K562 (cell line): Measurements from ENCODE around the gene RNU6-9. TPM values are rescaled to one million over a fixed set of nuclear protein-coding genes. Genes with fewer than 3 reads are reported as not detected.

Experiments
- CTBP1 ChIP-seq: fragments of 450-650 bp; IDR thresholded peaks from 2 replicates; pipeline ENCODE4 v1.6.1; 2016; ENCODE audit warnings: borderline replicate concordance
- EZH2 ChIP-seq: IDR thresholded peaks from 2 replicates; pipeline ENCODE4 v1.6.1; 2012; ENCODE audit warnings: low read depth, mild to moderate bottlenecking, inconsistent platforms, low read length, borderline replicate concordance
- HSF4 ChIP-seq: fragments of 250-450 bp; sonication (Bioruptor Pico); IDR thresholded peaks from 2 replicates; pipeline ENCODE4 v2.1.2; 2022; ENCODE audit warnings: mild to moderate bottlenecking, moderate library complexity, borderline replicate concordance
- MTA1 ChIP-seq: fragments of 450-650 bp; IDR thresholded peaks from 2 replicates; pipeline ENCODE4 v1.6.1; 2017; ENCODE audit warnings: borderline replicate concordance
- NRF1 ChIP-seq, 2 experiments: fragments of 450-650 bp; IDR thresholded peaks in 1 of 2; conservative IDR thresholded peaks in 1 of 2; 2 replicates each; pipeline ENCODE4 v1.6.1; 2014; ENCODE audit warnings: mild to moderate bottlenecking in 2 of 2
- RBM25 ChIP-seq: fragments of 200-400 bp; formaldehyde crosslinking; IDR thresholded peaks from 2 replicates; pipeline ENCODE4 v1.6.1; 2018; ENCODE audit warnings: low read length, low read depth, moderate library complexity; ENCODE audit not compliant: severe bottlenecking
- STAT5A ChIP-seq: IDR thresholded peaks from 2 replicates; pipeline ENCODE4 v1.6.1; 2012; ENCODE audit warnings: low read length, inconsistent platforms, borderline replicate concordance
- SUPT5H ChIP-seq: fragments of 450-650 bp; IDR thresholded peaks from 2 replicates; pipeline ENCODE4 v1.6.1; 2016
- TBL1XR1 ChIP-seq, 2 experiments: IDR thresholded peaks; 2 replicates each; pipeline ENCODE4 v1.6.1; 2012; ENCODE audit warnings: improper control_type of control experiment in 2 of 2, low read length in 2 of 2, mild to moderate bottlenecking in 1 of 2
- ZFX ChIP-seq: sonication (generic); formaldehyde crosslinking; IDR thresholded peaks from 2 replicates; pipeline ENCODE4 v1.8.0; 2022; ENCODE audit warnings: mild to moderate bottlenecking, missing genetic modification reagents, moderate library complexity
- ZNF316 ChIP-seq: fragments of 450-650 bp; IDR thresholded peaks from 2 replicates; pipeline ENCODE4 v1.6.1; 2016
- ZNF696 ChIP-seq: fragments of 250-450 bp; sonication (Bioruptor Pico); conservative IDR thresholded peaks from 2 replicates; pipeline ENCODE4 v1.4.0; 2020; ENCODE audit warnings: mild to moderate bottlenecking, moderate library complexity
- ZNF717 ChIP-seq: fragments of 250-450 bp; sonication (Bioruptor Pico); IDR thresholded peaks from 2 replicates; pipeline ENCODE4 v1.5.0; 2021
- ZNF766 ChIP-seq: fragments of 200-800 bp; sonication (Bioruptor generic); conservative IDR thresholded peaks from 2 replicates; pipeline ENCODE4 v1.6.1; 2016; ENCODE audit warnings: missing genetic modification characterization, missing compliant biosample characterization
- polyA plus RNA-seq, 8 experiments: library from polyadenylated mRNA; depleted of rRNA in 4 of 8; stranded (reverse) in 5 of 8; unstranded in 3 of 8; fragments of >200 nt; fragmentation: Nextera tagmentation in 2 of 8; fragmentation: Illumina TruSeq in 1 of 8; extraction: Ambion mirVana in 2 of 8; extraction: Trizol in 1 of 8; gene quantifications; 2 replicates each; pipeline versions ENCODE4 v1.2.1 to v1.2.3, GENCODE V29; 2011 to 2014; ENCODE audit warnings: inconsistent platforms in 1 of 8, missing spikeins in 1 of 8
- total RNA-seq, 7 experiments: library from RNA; depleted of rRNA in 6 of 7; stranded (reverse); fragments of >200 nt in 6 of 7; fragmentation: Illumina TruSeq in 2 of 7; extraction: Trizol in 2 of 7; gene quantifications; 2 replicates each; pipeline versions ENCODE4 v1.2.1 to v1.2.3, GENCODE V29; 2011 to 2021; ENCODE audit warnings: low replicate concordance in 1 of 7
- TF ChIP-seq, protein P1 (sequence below): fragments of 250-450 bp; sonication (Bioruptor Pico); IDR thresholded peaks from 2 replicates; pipeline ENCODE4 v1.4.0; 2020; ENCODE audit warnings: mild to moderate bottlenecking, moderate library complexity
- TF ChIP-seq, protein P2 (sequence below), 2 experiments: fragments of 450-650 bp; IDR thresholded peaks; 2 replicates each; pipeline ENCODE4 v1.6.1; 2016; ENCODE audit warnings: mild to moderate bottlenecking in 2 of 2, borderline replicate concordance in 1 of 2, low read depth in 1 of 2, moderate library complexity in 1 of 2
- TF ChIP-seq, protein P3 (sequence below): sonication (generic); formaldehyde crosslinking; IDR thresholded peaks from 2 replicates; pipeline ENCODE4 v1.8.1; 2023; ENCODE audit warnings: mild to moderate bottlenecking, missing genetic modification reagents

RNU6-9 gene
- total and polyA plus RNA-seq, 9 of the 15 experiments (the other 6 are each of a cell fraction or from before 2014, with no cell fraction given), result not detected

DNA sequence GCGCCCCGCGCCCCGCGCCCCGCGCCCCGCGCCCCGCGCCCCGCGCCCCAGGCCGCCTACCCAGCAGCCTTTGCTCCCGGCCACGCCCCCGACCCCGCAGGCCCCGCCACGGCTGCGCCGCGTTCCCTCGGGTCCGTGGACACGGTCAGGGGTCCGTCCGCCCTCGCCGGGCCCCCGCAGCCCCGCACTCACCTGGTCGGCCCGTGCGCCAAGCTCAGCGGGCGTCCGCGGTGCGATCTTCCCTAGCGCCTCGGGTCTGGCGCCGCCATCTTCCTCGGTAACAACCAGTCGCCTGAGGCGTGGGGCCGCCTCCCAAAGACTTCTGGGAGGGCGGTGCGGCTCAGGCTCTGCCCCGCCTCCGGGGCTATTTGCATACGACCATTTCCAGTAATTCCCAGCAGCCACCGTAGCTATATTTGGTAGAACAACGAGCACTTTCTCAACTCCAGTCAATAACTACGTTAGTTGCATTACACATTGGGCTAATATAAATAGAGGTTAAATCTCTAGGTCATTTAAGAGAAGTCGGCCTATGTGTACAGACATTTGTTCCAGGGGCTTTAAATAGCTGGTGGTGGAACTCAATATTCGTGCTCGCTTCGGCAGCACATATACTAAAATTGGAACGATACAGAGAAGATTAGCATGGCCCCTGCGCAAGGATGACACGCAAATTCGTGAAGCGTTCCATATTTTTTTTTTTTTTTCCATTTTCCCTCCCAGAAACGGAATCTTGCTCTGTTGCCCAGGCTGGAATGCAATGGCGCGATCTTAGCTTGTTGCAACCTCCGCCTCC is at the start of gene RNU6-9, which contains the start of gene MED16 (continued):
- TF ChIP-seq NRF1 (conservative IDR thresholded peaks at IDR 0.05 in 1 of 2, IDR thresholded peaks at IDR 0.05 in 1 of 2) (peak; percentile 88 to 90), EZH2 (no peak), HSF4 (no peak), MTA1 (peak; percentile 29; the same call in 1 of the 2 replicates), SUPT5H (peak; percentile 73), ZFX (peak; percentile 78), STAT5A (no peak), TBL1XR1 (IDR thresholded peaks at IDR 0.05; ENCODE audit: low read length in 2 of 2) (peak; percentile 36 to 38; a peak in 2 of 4 replicates), ZNF766 (peak; percentile 63), ZNF316 (peak; percentile 51; the same call in 1 of the 2 replicates), RBM25 (no peak), ZNF696 (CRISPR knock-in tag) (no peak), CTBP1 (peak; percentile 66), ZNF717 (CRISPR knock-in tag) (no peak)
- TF ChIP-seq, protein P1, sequence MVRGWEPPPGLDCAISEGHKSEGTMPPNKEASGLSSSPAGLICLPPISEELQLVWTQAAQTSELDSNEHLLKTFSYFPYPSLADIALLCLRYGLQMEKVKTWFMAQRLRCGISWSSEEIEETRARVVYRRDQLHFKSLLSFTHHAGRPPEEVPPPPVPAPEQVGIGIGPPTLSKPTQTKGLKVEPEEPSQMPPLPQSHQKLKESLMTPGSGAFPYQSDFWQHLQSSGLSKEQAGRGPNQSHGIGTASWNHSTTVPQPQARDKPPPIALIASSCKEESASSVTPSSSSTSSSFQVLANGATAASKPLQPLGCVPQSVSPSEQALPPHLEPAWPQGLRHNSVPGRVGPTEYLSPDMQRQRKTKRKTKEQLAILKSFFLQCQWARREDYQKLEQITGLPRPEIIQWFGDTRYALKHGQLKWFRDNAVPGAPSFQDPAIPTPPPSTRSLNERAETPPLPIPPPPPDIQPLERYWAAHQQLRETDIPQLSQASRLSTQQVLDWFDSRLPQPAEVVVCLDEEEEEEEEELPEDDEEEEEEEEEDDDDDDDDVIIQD (CRISPR knock-in tag), result no peak
- TF ChIP-seq, protein P2, sequence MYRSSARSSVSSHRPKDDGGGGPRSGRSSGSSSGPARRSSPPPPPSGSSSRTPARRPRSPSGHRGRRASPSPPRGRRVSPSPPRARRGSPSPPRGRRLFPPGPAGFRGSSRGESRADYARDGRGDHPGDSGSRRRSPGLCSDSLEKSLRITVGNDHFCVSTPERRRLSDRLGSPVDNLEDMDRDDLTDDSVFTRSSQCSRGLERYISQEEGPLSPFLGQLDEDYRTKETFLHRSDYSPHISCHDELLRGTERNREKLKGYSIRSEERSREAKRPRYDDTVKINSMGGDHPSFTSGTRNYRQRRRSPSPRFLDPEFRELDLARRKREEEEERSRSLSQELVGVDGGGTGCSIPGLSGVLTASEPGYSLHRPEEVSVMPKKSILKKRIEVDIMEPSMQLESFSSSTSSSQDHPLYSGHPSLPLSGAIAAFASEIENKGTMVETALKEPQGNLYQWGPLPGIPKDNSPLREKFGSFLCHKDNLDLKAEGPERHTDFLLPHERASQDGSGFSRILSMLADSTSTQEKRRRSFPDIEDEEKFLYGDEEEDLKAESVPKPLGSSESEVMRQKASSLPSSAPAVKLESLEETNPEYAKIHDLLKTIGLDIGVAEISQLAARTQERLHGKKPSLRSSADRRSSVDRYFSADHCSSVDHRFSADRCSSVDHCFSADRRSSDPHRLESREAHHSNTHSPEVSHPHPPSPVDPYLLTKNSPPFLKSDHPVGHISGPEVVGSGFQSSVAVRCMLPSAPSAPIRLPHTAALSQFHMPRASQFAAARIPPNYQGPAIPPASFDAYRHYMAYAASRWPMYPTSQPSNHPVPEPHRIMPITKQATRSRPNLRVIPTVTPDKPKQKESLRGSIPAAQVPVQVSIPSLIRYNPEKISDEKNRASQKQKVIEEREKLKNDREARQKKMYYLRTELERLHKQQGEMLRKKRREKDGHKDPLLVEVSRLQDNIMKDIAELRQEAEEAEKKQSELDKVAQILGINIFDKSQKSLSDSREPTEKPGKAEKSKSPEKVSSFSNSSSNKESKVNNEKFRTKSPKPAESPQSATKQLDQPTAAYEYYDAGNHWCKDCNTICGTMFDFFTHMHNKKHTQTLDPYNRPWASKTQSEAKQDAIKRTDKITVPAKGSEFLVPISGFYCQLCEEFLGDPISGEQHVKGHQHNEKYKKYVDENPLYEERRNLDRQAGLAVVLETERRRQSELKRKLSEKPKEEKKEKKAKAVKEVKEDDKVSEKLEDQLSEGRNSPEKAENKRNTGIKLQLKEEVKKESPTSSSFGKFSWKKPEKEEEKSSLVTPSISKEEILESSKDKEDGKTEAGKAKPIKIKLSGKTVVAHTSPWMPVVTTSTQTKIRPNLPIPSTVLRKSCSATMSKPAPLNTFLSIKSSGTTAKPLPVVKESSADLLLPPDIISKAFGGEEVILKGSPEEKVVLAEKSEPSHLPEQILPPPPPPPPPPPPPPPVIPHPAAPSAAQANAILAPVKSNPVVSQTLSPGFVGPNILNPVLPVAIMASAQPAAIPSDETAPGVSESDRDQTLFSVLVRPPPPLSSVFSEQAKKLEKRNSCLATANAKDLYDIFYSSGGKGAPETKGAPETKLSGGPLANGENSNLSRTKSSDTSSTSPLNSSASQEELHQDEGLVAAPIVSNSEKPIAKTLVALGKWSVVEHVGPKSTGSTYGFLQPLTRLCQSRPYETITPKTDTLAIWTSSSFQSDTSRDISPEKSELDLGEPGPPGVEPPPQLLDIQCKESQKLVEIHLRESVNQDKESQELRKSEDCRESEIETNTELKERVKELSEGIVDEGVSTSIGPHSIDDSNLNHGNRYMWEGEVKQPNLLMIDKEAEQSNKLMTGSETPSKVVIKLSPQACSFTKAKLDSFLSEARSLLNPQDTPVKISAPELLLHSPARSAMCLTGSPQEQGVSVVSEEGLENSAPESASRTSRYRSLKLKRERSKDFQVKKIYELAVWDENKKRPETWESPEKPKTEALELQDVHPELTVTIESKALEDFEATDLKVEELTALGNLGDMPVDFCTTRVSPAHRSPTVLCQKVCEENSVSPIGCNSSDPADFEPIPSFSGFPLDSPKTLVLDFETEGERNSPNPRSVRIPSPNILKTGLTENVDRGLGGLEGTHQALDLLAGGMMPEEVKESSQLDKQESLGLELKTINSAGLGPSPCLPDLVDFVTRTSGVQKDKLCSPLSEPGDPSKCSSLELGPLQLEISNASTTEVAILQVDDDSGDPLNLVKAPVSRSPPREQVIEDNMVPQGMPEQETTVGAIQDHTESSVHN (IDR thresholded peaks at IDR 0.05; ENCODE audit: borderline replicate concordance in 1 of 2, low read depth in 1 of 2), result no peak
- TF ChIP-seq, protein P3, sequence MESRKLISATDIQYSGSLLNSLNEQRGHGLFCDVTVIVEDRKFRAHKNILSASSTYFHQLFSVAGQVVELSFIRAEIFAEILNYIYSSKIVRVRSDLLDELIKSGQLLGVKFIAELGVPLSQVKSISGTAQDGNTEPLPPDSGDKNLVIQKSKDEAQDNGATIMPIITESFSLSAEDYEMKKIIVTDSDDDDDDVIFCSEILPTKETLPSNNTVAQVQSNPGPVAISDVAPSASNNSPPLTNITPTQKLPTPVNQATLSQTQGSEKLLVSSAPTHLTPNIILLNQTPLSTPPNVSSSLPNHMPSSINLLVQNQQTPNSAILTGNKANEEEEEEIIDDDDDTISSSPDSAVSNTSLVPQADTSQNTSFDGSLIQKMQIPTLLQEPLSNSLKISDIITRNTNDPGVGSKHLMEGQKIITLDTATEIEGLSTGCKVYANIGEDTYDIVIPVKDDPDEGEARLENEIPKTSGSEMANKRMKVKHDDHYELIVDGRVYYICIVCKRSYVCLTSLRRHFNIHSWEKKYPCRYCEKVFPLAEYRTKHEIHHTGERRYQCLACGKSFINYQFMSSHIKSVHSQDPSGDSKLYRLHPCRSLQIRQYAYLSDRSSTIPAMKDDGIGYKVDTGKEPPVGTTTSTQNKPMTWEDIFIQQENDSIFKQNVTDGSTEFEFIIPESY (CRISPR knock-in tag), result peak; percentile 42
